Measurements from ENCODE around the gene TOMM40.
"Not testable (repeated sequence)": the region's sequence is repeated elsewhere in the genome, so short reads cannot be mapped to it uniquely, and the experiment has no call there.

TOMM40 gene

GRCh38 chr19:44905437-44906160, 14.5 kb downstream of the TOMM40 start, which contains the start of gene APOE:
APOE (plus strand) TSS chr19:44905796; CDS start chr19:44906625, 829 bp downstream.
- CTCF ChIA-PET, result interaction anchor here (1.3 to 7.0 kb wide), 7 partner anchors 7 to 344 kb away, joined by 3 to 95 read pairs (median 5); partner anchors contain the start of gene CLPTM1
- POLR2A ChIA-PET, result interaction anchor here (0.5 to 1.0 kb wide), 2 partner anchors 11 to 427 kb away, joined by 6 to 8 read pairs; no protein-coding TSS in a partner anchor
- DNase-seq (ENCODE audit: extremely low spot score), result no peak
- TF ChIP-seq CTCF (IDR thresholded peaks at IDR 0.05; ENCODE audit: control extremely low read depth, extremely low read depth, low read depth, missing control alignments), result no peak

DNA sequence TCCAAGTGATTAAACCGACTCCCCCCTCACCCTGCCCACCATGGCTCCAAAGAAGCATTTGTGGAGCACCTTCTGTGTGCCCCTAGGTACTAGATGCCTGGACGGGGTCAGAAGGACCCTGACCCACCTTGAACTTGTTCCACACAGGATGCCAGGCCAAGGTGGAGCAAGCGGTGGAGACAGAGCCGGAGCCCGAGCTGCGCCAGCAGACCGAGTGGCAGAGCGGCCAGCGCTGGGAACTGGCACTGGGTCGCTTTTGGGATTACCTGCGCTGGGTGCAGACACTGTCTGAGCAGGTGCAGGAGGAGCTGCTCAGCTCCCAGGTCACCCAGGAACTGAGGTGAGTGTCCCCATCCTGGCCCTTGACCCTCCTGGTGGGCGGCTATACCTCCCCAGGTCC, 16.6 kb downstream of the TOMM40 start:
- ChIA-PET CTCF (interaction anchor here (7.0 kb wide), 1 partner anchor 46 kb away, joined by 95 read pairs; the partner anchor contains the start of gene CLPTM1), POLR2A (no interaction called here)
- DNase-seq (ENCODE audit: extremely low spot score), result no peak
- TF ChIP-seq CTCF (IDR thresholded peaks at IDR 0.05; ENCODE audit: control extremely low read depth, extremely low read depth, low read depth, missing control alignments), result no peak

GRCh38 chr19:44908074-44908835, 17.2 kb downstream of the TOMM40 start:
- ChIA-PET POLR2A (no interaction called here), CTCF (interaction anchor here (1.4 to 7.0 kb wide), 2 partner anchors 45 to 158 kb away, joined by 3 to 95 read pairs; partner anchors contain the start of gene CLPTM1)
- TF ChIP-seq CTCF (IDR thresholded peaks at IDR 0.05; ENCODE audit: control extremely low read depth, extremely low read depth, low read depth, missing control alignments), result no peak
- no peak for DNase-seq (ENCODE audit: extremely low spot score)

DNA sequence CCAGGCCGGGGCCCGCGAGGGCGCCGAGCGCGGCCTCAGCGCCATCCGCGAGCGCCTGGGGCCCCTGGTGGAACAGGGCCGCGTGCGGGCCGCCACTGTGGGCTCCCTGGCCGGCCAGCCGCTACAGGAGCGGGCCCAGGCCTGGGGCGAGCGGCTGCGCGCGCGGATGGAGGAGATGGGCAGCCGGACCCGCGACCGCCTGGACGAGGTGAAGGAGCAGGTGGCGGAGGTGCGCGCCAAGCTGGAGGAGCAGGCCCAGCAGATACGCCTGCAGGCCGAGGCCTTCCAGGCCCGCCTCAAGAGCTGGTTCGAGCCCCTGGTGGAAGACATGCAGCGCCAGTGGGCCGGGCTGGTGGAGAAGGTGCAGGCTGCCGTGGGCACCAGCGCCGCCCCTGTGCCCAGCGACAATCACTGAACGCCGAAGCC, 17.8 kb downstream of the TOMM40 start:
- ChIA-PET POLR2A (no interaction called here), CTCF (interaction anchor here (0.8 to 7.0 kb wide), 4 partner anchors 43 to 157 kb away, joined by 3 to 95 read pairs (median 4); partner anchors contain the start of gene CLPTM1)
- no peak for DNase-seq (ENCODE audit: extremely low spot score)
- TF ChIP-seq CTCF (IDR thresholded peaks at IDR 0.05; ENCODE audit: control extremely low read depth, extremely low read depth, low read depth, missing control alignments), result no peak

DNA sequence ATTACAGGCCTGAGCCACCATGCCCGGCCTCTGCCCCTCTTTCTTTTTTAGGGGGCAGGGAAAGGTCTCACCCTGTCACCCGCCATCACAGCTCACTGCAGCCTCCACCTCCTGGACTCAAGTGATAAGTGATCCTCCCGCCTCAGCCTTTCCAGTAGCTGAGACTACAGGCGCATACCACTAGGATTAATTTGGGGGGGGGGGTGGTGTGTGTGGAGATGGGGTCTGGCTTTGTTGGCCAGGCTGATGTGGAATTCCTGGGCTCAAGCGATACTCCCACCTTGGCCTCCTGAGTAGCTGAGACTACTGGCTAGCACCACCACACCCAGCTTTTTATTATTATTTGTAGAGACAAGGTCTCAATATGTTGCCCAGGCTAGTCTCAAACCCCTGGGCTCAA, 18.7 kb downstream of the TOMM40 start:
- no peak for TF ChIP-seq CTCF (IDR thresholded peaks at IDR 0.05; ENCODE audit: control extremely low read depth, extremely low read depth, low read depth, missing control alignments)
- no peak for DNase-seq (ENCODE audit: extremely low spot score)
- ChIA-PET POLR2A (no interaction called here), CTCF (interaction anchor here (1.1 to 1.7 kb wide), 4 partner anchors 10 to 150 kb away, joined by 3 to 7 read pairs (median 4); partner anchors contain the start of gene APOC2)

DNA sequence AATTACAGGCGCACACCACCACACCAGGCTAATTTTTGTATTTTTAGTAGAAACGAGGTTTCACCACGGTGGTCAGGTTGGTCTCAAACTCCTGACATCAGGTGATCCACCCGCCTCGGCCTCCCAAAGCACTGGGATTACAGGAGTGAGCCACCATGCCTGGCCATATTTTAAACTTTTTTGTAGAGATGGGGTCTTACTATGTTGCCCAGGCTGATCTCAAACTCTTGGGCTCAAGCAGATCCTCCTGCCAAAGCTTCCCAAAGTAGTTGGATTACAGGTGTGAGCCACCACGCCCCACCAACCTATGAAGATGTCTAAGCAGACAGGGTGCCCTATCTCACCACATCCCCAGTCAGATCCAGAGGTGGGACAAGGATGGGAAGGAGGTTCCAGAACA, 20.8 kb downstream of the TOMM40 start:
- DNase-seq (ENCODE audit: extremely low spot score); POLR2A ChIA-PET: not testable (repeated sequence)
- CTCF ChIA-PET, result interaction anchor here (0.9 to 1.7 kb wide), 4 partner anchors 15 to 126 kb away, joined by 3 to 7 read pairs (median 4); partner anchors contain the start of genes CLASRP and CLPTM1
